Thyroid gland (tissue), 4 donors: ENCODE results near the gene PCGF1.

Experiments
- CTCF ChIP-seq, 6 experiments: fragments of 200-600 bp in 3 of 6; fragments of 450-650 bp in 3 of 6; sonication (generic) in 3 of 6; IDR thresholded peaks; one replicate each; pipeline ENCODE4 v1.5.1; 2016 to 2019; ENCODE audit warnings: antibody characterized with exemption in 6 of 6, mild to moderate bottlenecking in 2 of 6, inconsistent platforms in 1 of 6, moderate library complexity in 1 of 6
- POLR2A ChIP-seq, 2 donors: fragments of 450-650 bp; IDR thresholded peaks; one replicate each; pipeline ENCODE4 v1.6.1; 2017; ENCODE audit warnings: antibody characterized with exemption in 2 of 2, mild to moderate bottlenecking in 2 of 2, moderate library complexity in 1 of 2

GRCh38 chr2:74528600-74529356 lies 21.3 kb upstream of the PCGF1 start:
- TF ChIP-seq CTCF (IDR thresholded peaks at IDR 0.05) (no peak), POLR2A (IDR thresholded peaks at IDR 0.05) (no peak)
